PC-3 (cell line): ENCODE data around the gene MANBA. TPM values are rescaled to one million over a fixed set of nuclear protein-coding genes. Genes with fewer than 3 reads are reported as not detected.

ENCODE experiments used
- ATAC-seq: fragments of 200-7000 bp; cut with Tn5 transposase; 2 replicates; pipeline ENCODE4 v1.9.1; 2020; ENCODE audit warnings: mild to moderate bottlenecking, moderate library complexity
- BruUV-seq: library from RNA; stranded (reverse); fragments of 400-500 nt; replicated peaks from 2 replicates; lab custom pipeline; 2021; lab: Mats Ljungman, UMichigan
- CTCF ChIA-PET: fragments of 300-600 bp; sonication (Branson Sonifier 250); formaldehyde crosslinking; loops from one replicate; lab custom pipeline; 2022; ENCODE audit warnings: antibody characterized with exemption; lab: Charles Lee
- POLR2A ChIA-PET: fragments of 300-600 bp; sonication (Branson Sonifier 250); formaldehyde crosslinking; loops from one replicate; lab custom pipeline; 2022; ENCODE audit warnings: antibody characterized with exemption; ENCODE audit not compliant: unreplicated experiment; lab: Charles Lee
- DNase-seq: peaks from one replicate; pipeline ENCODE4 v3.0.0-alpha.2; 2015
- H2AFZ ChIP-seq: fragments of 300-600 bp; sonication (generic); 2 replicates; pipeline ENCODE4 v1.6.0; 2016; ENCODE audit warnings: antibody characterized with exemption, low read length
- H3F3A ChIP-seq: fragments of 300-600 bp; sonication (generic); one replicate; pipeline ENCODE4 v1.6.0; 2017; ENCODE audit warnings: antibody characterized with exemption, low read length, control low read depth, mild to moderate bottlenecking; ENCODE audit not compliant: unreplicated experiment
- H3K27ac ChIP-seq: fragments of 300-600 bp; sonication (generic); 2 replicates; pipeline ENCODE4 v1.5.1; 2016; ENCODE audit warnings: mild to moderate bottlenecking, low read length
- H3K27me3 ChIP-seq: fragments of 300-600 bp; sonication (generic); 2 replicates; pipeline ENCODE4 v1.6.1; 2016; ENCODE audit warnings: low read length, mixed read lengths
- H3K36me3 ChIP-seq: fragments of 300-600 bp; sonication (generic); 2 replicates; pipeline ENCODE4 v1.6.1; 2016; ENCODE audit warnings: low read depth, mixed run types, low read length, mixed read lengths
- H3K4me1 ChIP-seq: fragments of 300-600 bp; sonication (generic); 2 replicates; pipeline ENCODE4 v1.5.1; 2016; ENCODE audit warnings: low read length; ENCODE audit not compliant: insufficient read depth
- H3K4me2 ChIP-seq: fragments of 300-600 bp; sonication (generic); 2 replicates; pipeline ENCODE4 v1.6.0; 2016; ENCODE audit warnings: low read length
- H3K4me3 ChIP-seq: fragments of 300-600 bp; sonication (generic); 2 replicates; pipeline ENCODE4 v1.5.1; 2016; ENCODE audit warnings: mild to moderate bottlenecking, low read length, mixed read lengths
- H3K79me2 ChIP-seq: fragments of 300-600 bp; sonication (generic); 2 replicates; pipeline ENCODE4 v1.6.1; 2017; ENCODE audit warnings: low read length, mixed read lengths
- H3K9ac ChIP-seq: fragments of 300-600 bp; sonication (generic); 2 replicates; pipeline ENCODE4 v1.6.0; 2016; ENCODE audit warnings: mild to moderate bottlenecking, low read length
- H3K9me2 ChIP-seq: fragments of 300-600 bp; sonication (generic); replicated peaks from 2 replicates; pipeline ENCODE4 v1.6.1; 2016; ENCODE audit warnings: mixed run types, low read length, mixed read lengths
- H3K9me3 ChIP-seq: fragments of 300-600 bp; sonication (generic); 2 replicates; pipeline ENCODE4 v1.6.1; 2016; ENCODE audit warnings: low read length, mixed read lengths
- H4K20me1 ChIP-seq: fragments of 300-600 bp; sonication (generic); 2 replicates; pipeline ENCODE4 v1.6.1; 2016; ENCODE audit warnings: low read length, mixed read lengths
- EZH2 ChIP-seq: fragments of 300-600 bp; sonication (generic); IDR thresholded peaks from one replicate; pipeline ENCODE4 v1.6.1; 2017; ENCODE audit warnings: antibody characterized with exemption, mild to moderate bottlenecking, low read length; ENCODE audit not compliant: unreplicated experiment
- EZH2phosphoT487 ChIP-seq: fragments of 300-600 bp; sonication (generic); IDR thresholded peaks from 2 replicates; pipeline ENCODE4 v1.6.1; 2018; ENCODE audit warnings: mild to moderate bottlenecking, antibody characterized with exemption, low read length, borderline replicate concordance
- intact Hi-C: fragments of 100-400 bp; cut with micrococcal nuclease; formaldehyde crosslinking; loops from 2 replicates; pipeline ENCODE4 v1.9.0; 2023
- total RNA-seq: library from RNA; depleted of rRNA; stranded (reverse); fragments of >200 nt; gene quantifications from 2 replicates; pipeline ENCODE4 v1.2.3, GENCODE V29; 2014
- TF ChIP-seq, protein P1 (sequence below): fragments of 300-600 bp; sonication (generic); conservative IDR thresholded peaks from 2 replicates; pipeline ENCODE4 v1.5.1; 2017; ENCODE audit warnings: antibody characterized with exemption, low read depth, mild to moderate bottlenecking, low read length

MANBA gene
- total RNA-seq, 1 experiment from 2014 or later: 20.9 TPM

DNA sequence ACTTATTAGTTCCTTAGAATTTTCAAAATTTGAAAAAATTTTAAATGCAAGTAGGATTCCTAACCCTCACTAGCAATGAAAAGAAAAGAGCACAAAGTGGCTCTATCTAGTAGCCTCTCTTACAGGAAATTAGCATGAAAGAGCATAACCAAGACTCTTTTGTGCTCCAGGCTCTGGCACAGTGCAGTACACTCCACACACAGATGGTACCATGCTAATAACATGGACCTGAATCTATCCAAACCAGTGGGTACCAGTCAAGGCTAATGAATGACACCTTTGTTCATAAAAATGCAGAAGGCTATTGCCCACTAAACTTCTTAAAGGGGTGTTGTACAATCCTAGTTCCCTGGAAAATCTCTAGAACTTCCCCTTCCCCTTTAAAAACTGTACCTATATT is 119.0 kb downstream of the MANBA start:
- ATAC-seq (no peak), DNase-seq (no peak)
- H3K9ac ChIP-seq: no peak overlapping the region
- H2AFZ ChIP-seq: no peak overlapping the region
- H3K9me3 ChIP-seq: no peaks in the 10 kb centered on the region
- no peak overlapping the region for H3K4me3 ChIP-seq
- intact Hi-C loops: loop anchor here (5.0 kb wide), 1 partner anchor 116 kb away; no protein-coding TSS in a partner anchor
- POLR2A ChIA-PET: no interaction called here
- CTCF ChIA-PET: no interaction called here
- no peak for TF ChIP-seq EZH2phosphoT487
- TF ChIP-seq, protein P1, sequence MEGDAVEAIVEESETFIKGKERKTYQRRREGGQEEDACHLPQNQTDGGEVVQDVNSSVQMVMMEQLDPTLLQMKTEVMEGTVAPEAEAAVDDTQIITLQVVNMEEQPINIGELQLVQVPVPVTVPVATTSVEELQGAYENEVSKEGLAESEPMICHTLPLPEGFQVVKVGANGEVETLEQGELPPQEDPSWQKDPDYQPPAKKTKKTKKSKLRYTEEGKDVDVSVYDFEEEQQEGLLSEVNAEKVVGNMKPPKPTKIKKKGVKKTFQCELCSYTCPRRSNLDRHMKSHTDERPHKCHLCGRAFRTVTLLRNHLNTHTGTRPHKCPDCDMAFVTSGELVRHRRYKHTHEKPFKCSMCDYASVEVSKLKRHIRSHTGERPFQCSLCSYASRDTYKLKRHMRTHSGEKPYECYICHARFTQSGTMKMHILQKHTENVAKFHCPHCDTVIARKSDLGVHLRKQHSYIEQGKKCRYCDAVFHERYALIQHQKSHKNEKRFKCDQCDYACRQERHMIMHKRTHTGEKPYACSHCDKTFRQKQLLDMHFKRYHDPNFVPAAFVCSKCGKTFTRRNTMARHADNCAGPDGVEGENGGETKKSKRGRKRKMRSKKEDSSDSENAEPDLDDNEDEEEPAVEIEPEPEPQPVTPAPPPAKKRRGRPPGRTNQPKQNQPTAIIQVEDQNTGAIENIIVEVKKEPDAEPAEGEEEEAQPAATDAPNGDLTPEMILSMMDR: no peak
- no peak for TF ChIP-seq EZH2
- no peak overlapping the region for H3K27ac ChIP-seq
- no peak overlapping the region for H3K4me2 ChIP-seq
- no peaks in the 10 kb centered on the region for H4K20me1 ChIP-seq
- no peaks in the 10 kb centered on the region for H3K36me3 ChIP-seq
- no peaks in the 10 kb centered on the region for H3K9me2 ChIP-seq
- H3K4me1 ChIP-seq: peaks cover 18% of the 10 kb centered on the region
- H3F3A ChIP-seq: no peaks in the 10 kb centered on the region
- BruUV-seq: no TSS peak
- H3K27me3 ChIP-seq: no peaks in the 10 kb centered on the region
- H3K79me2 ChIP-seq: no peaks in the 10 kb centered on the region

DNA sequence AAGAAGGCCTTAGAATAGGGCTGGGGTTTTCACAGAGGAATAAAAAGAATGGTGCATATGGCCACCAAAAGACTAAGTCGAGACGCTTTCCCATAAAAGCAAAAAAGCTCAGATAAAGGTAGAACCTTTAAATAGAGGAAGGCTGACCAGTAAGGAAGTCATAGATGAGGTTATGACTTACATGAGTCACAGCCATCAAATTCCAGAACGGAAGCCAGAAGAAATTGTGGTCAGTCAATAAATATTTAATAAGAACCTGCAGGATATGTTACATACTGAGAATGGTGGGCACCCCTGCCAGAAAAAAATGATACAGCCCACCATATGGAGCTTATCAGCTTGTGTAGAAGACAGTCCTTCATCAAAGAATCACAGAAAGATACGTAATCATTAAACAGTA is 120.1 kb downstream of the MANBA start:
- ChIA-PET CTCF (interaction anchor here (0.6 to 1.0 kb wide), 2 partner anchors 20 to 210 kb away, joined by 6 to 10 read pairs; no protein-coding TSS in a partner anchor), POLR2A (no interaction called here)
- H4K20me1 ChIP-seq: no peaks in the 10 kb centered on the region
- peak overlapping the region; percentile 80 for H3K27ac ChIP-seq
- DNase-seq: peak; percentile 81
- peaks cover 18% of the 10 kb centered on the region for H3K4me1 ChIP-seq
- intact Hi-C loops: loop anchor here (5.0 kb wide), 1 partner anchor 117 kb away; no protein-coding TSS in a partner anchor
- no peak overlapping the region for H2AFZ ChIP-seq
- H3K79me2 ChIP-seq: no peaks in the 10 kb centered on the region
- H3F3A ChIP-seq: no peaks in the 10 kb centered on the region
- no peak overlapping the region for H3K4me3 ChIP-seq
- H3K4me2 ChIP-seq: peak overlapping the region; percentile 61
- ATAC-seq: peak; percentile 90
- H3K36me3 ChIP-seq: no peaks in the 10 kb centered on the region
- peak overlapping the region; percentile 26; the same call in 1 of the 2 replicates for H3K9ac ChIP-seq
- no TSS peak for BruUV-seq
- TF ChIP-seq EZH2 (no peak), EZH2phosphoT487 (no peak)
- TF ChIP-seq, protein P1: no peak
- H3K27me3 ChIP-seq: no peaks in the 10 kb centered on the region
- H3K9me2 ChIP-seq: no peaks in the 10 kb centered on the region
- H3K9me3 ChIP-seq: no peaks in the 10 kb centered on the region

DNA sequence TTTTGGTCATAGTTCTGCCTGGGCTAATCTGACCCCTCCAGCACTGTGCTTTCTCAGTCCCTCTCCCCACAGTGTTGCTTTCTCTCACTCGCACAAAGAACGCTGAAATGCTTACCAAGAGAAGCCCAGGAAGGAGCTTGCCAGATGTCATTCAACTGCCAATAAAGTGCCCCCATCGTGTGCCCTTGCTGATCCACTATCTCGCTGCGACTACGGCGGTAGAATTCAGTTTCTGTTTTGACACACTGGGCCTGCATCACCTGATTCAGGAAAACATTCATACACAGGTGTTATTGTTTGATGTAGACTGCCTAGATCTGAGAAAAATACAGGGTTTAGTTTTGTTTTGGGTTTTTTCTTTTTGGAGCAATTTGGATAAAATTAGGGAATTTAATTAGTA is 121.2 kb downstream of the MANBA start:
- no peak for TF ChIP-seq EZH2phosphoT487
- TF ChIP-seq, protein P1: no peak
- TF ChIP-seq EZH2: no peak
- ChIA-PET POLR2A (no interaction called here), CTCF (interaction anchor here (0.5 kb wide), 1 partner anchor 365 kb away, joined by 7 read pairs; no protein-coding TSS in a partner anchor)
- H3K9me3 ChIP-seq: no peaks in the 10 kb centered on the region
- H3K9me2 ChIP-seq: no peaks in the 10 kb centered on the region
- no peaks in the 10 kb centered on the region for H4K20me1 ChIP-seq
- no peaks in the 10 kb centered on the region for H3F3A ChIP-seq
- no peaks in the 10 kb centered on the region for H3K27me3 ChIP-seq
- no peak overlapping the region for H2AFZ ChIP-seq
- H3K4me3 ChIP-seq: no peak overlapping the region
- H3K9ac ChIP-seq: no peak overlapping the region
- ATAC-seq (no peak), DNase-seq (no peak)
- H3K36me3 ChIP-seq: no peaks in the 10 kb centered on the region
- peaks cover 18% of the 10 kb centered on the region for H3K4me1 ChIP-seq
- intact Hi-C loops: no loop called here
- H3K4me2 ChIP-seq: no peak overlapping the region
- H3K79me2 ChIP-seq: no peaks in the 10 kb centered on the region
- no TSS peak for BruUV-seq
- no peak overlapping the region for H3K27ac ChIP-seq
